Middle frontal gyrus (tissue), 1 donor: Measurements from ENCODE around the gene TMPRSS11A.

Source experiments
- DNase-seq: peaks from one replicate; pipeline ENCODE4 v3.0.0-alpha.2; 2015; ENCODE audit warnings: low spot score; ENCODE audit errors: extremely low spot score

Gene TMPRSS11A

GRCh38 chr4:67912080-67912479 is 51.2 kb downstream of the TMPRSS11A start:
- DNase-seq = no peak

- no peak for DNase-seq
Observed at GRCh38 chr4:67911638-67912037, 51.7 kb downstream of the TMPRSS11A start.

GRCh38 chr4:67911141-67911540 is 52.2 kb downstream of the TMPRSS11A start:
- no peak for DNase-seq

DNA sequence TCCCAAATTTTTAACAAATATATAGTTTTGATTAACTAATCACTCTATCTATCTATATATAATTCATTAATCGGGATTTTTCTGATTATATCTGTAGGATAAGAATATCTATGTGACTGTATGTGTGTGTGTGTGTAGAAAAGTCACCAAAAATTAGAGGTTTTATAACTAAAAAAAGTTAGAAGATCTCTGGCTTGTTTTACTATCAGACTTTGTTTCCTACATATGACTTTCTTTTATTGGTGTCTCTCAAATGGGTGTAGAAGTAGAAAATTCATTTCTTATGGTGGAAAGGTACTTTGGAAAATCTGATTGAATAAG is 52.7 kb downstream of the TMPRSS11A start:
- no peak for DNase-seq

DNA sequence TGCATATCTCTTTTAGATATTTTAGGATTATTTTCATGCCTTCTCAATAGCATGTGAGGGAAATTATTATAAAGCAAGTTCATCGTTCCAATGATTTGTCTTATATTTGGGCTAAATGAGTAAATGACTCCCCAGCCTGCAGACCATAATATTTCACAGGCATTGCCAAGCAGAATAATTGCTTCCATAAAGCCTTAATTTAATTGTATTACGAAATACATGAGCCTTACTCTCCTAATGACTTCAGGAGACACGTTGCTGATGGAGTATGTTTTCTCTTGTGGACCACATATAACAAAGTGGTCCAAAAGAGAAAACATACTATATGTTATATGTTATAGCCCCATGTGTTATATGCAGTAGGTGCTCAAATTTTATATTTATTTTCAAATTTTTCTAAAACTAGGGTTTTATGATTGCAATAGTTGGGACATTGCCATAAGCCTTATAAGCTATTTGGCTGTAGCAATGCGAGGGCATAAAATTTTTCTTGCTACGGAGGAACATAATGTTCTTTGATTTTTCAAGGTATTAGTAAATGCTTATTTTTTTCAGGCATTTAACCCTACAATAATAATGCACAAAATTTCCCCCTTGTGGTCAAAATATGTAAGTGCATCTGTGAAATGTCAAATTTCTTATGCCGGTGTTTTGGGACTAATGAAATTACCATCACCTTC is 53.2 kb downstream of the TMPRSS11A start:
- DNase-seq = no peak

- no peak for DNase-seq
Observed at GRCh38 chr4:67907650-67908049, 55.6 kb downstream of the TMPRSS11A start.

- DNase-seq = no peak
Observed at GRCh38 chr4:67899096-67899495, 64.2 kb downstream of the TMPRSS11A start.

- DNase-seq = no peak
Observed at GRCh38 chr4:67897686-67898085, 65.6 kb downstream of the TMPRSS11A start.

DNA sequence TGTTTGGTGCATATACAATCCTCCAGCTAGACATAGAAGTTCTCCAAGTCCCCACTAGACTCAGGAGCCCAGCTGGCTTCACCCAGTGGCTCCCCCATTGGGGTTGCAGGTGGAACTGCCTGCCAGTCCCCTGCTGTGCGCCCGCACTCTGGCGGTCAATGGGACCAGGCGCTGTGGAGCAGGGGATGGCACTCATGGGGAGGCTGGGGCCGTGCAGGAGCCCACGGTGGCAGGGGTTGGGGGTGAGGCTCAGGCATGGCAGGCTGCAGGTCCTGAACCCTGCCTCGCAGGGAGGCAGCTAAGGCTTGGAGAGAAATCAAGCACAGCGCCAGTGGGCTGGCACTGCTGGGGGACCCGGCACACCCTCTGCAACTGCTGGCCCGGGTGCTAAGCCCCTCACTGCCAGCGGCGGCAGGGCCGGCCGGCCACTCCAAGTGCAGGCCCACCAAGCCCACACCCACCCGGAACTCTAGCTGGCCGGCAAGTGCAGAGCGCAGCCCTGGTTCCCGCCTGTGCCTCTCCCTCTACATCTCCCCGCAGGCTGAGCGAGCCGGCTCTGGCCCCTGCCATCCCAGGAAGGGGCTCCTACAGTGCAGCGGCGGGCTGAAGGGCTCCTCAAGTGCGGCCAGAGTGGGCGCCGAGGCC is 66.8 kb downstream of the TMPRSS11A start:
- DNase-seq = no peak

DNA sequence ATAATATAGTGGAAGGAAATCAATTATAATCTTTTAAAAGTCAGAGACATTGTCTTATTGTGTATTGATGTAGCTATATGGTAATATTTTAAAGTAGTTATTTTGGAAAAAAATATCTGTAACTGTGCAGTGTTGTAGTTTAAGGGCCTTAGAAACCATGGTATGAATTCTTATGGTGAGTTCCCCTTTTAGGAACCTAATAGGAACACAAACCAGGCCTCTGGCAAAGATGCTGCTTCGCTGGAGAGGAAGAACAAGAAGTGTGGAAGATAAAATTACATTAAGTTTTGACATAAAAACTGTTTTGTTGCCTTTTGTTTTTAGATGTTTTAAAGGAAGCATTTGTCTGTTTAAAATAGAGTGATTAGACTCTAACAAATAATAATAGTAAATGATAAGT is 68.6 kb downstream of the TMPRSS11A start:
- no peak for DNase-seq

DNA sequence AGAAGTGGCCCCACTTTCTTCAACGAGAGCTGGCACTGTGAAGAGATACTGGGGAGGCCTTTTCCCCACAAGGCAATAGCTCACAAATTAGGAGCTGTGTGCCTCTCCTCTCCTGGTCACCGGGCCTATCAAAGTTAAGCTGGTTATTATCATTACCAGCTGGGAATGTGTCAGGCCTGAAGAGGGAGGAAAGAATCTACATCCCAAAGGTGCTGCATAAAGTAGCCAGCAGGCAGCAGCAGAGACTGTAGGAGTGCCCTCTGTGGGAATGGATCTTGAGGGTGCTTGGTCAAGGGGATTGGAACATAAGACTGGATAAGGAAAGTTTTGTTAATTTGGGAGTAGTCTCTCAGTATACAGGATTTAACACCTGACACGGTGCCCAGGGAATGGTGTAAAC is 70.4 kb downstream of the TMPRSS11A start:
- no peak for DNase-seq

GRCh38 chr4:67892253-67892652 is 71.0 kb downstream of the TMPRSS11A start:
- DNase-seq = no peak

GRCh38 chr4:67891645-67892044 is 71.6 kb downstream of the TMPRSS11A start:
- no peak for DNase-seq

DNA sequence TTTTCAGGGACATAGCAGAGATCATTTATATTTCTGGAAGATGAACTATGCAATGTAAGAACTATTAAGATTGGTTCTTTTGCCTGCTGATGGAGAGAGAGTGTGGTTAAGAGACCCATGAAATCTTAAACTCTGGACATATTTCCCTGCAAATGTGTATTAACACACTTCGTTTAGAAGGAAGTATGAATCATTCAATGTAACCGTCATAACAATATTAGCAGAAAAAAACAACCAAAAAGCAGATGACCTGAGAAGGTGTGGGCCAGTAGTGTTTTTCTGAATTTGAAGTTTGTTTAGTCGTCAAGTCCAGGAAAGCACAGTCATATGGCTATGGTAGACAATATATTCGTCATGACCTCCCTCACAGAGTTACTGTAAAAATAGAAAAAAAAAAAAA is 77.0 kb downstream of the TMPRSS11A start:
- no peak for DNase-seq

GRCh38 chr4:67885762-67886161 is 77.5 kb downstream of the TMPRSS11A start:
- DNase-seq = no peak

- no peak for DNase-seq
Observed at GRCh38 chr4:67884701-67885100, 78.6 kb downstream of the TMPRSS11A start.

GRCh38 chr4:67883902-67884301 is 79.4 kb downstream of the TMPRSS11A start, which contains the start of gene TMPRSS11D:
Gene TMPRSS11D, minus strand, starts transcription at chr4:67884002. Its CDS starts 69 bp downstream, at chr4:67883933.
- no peak for DNase-seq

DNA sequence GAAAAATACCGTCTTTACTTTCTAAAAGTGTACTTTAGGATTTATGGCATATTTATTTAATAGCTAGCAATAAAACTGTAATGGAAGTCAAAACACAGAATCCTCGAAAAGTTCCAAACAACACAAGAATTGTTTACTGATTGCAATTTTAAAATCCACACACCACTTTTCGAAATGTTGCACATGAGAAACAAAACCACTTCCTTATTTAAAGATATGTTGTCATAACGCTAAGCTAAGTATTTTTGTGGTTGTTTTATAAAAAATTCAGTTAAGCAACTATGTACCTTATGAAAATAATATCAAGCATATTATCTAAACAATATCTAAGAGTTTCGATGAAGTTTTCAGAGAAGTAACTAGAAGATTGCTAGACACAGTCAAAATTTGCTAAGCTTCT is 79.8 kb downstream of the TMPRSS11A start:
- no peak for DNase-seq

GRCh38 chr4:67880866-67881610 is 82.3 kb downstream of the TMPRSS11A start:
- DNase-seq = no peak

- DNase-seq = no peak
Observed at GRCh38 chr4:67879486-67879885, 83.8 kb downstream of the TMPRSS11A start.

DNA sequence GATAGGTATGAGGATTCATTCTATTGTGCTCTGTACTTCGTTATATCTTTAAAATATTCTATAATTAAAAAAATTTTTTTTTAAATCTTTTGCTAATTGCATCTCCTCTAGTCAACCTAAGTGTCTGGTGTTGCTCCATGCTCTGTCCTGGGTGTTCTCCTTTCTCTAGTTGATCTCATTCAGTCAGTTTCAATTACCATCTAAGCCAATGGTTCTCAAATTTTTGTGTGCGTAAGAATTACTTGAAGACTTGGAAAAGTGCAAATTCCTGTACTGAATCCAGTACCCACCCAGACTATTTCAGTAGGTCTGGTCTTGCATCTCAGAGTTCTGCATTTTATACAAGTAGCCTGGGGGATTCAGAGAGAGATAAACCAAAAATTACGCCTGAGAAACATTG is 86.2 kb downstream of the TMPRSS11A start:
- DNase-seq = no peak

- DNase-seq = no peak
Observed at GRCh38 chr4:67874986-67875385, 88.3 kb downstream of the TMPRSS11A start.

DNA sequence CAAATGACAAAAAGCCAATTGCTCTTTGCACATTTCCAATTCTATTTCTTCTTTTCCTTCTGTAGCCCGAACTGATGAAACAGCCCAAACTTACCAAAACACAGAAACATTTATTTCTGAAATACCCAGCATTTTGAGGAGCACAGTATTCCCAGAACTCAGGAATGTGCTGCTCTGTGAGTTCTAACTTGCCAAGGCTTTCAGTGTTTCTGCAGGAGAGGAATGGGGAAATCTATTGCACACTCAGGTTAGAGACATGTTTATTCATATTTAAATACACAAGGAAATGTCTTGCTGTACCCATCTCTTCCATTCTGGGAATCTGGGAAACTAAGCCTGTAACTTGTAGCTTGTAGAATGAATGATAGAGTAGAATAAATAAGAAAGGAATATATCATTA is 90.2 kb downstream of the TMPRSS11A start:
- DNase-seq = no peak
